HEK293 (cell line): ENCODE data around the gene KLHDC7B.
A peak's percentile ranks its signal among the peaks of the same experiment; 100 is the strongest.

ENCODE experiments used
- CTCF ChIA-PET: fragments of 350-600 bp; formaldehyde crosslinking; extraction: SDS; loops from one replicate; lab custom pipeline; 2021; ENCODE audit warnings: antibody characterized with exemption; lab: Yijun Ruan, JAX
- POLR2A ChIA-PET: fragments of 300-600 bp; formaldehyde crosslinking; extraction: SDS; loops from one replicate; lab custom pipeline; 2020; ENCODE audit warnings: antibody characterized with exemption, inconsistent platforms; lab: Yijun Ruan, JAX
- H3K27ac ChIP-seq: fragments of 200-500 bp; sonication (Bioruptor generic); 2 replicates; pipeline ENCODE4 v1.5.1; 2014; ENCODE audit warnings: low read depth, low read length, control low read depth, inconsistent platforms; ENCODE audit errors: extremely low read depth
- H3K36me3 ChIP-seq, 2 experiments: fragments of 200-500 bp in 1 of 2; sonication (Bioruptor generic) in 1 of 2; 1 replicate in 1 of 2; 2 replicates in 1 of 2; pipeline ENCODE4 v1.5.1; 2014 to 2017; ENCODE audit warnings: inconsistent platforms in 2 of 2, low read length in 2 of 2; ENCODE audit not compliant: control insufficient read depth in 2 of 2, insufficient read depth in 1 of 2
- H3K4me1 ChIP-seq: fragments of 200-500 bp; sonication (Bioruptor generic); 2 replicates; pipeline ENCODE4 v1.5.1; 2014; ENCODE audit warnings: mild to moderate bottlenecking, low read length, inconsistent platforms; ENCODE audit not compliant: control insufficient read depth, insufficient read depth
- H3K4me3 ChIP-seq: 2 replicates; pipeline ENCODE4 v1.5.1; 2011; ENCODE audit warnings: low read depth, mild to moderate bottlenecking, control low read depth, low read length, moderate library complexity
- H3K9me3 ChIP-seq: fragments of 200-500 bp; sonication (Bioruptor generic); 2 replicates; pipeline ENCODE4 v1.5.1; 2014; ENCODE audit warnings: low read depth, low read length, inconsistent platforms; ENCODE audit not compliant: control insufficient read depth, insufficient read depth
- AEBP2 ChIP-seq: fragments of 450-650 bp; formaldehyde crosslinking; IDR thresholded peaks from 2 replicates; pipeline ENCODE4 v1.5.1; 2016; ENCODE audit warnings: missing biosample characterization, missing genetic modification characterization, borderline replicate concordance
- EGR2 ChIP-seq: fragments of 450-650 bp; formaldehyde crosslinking; IDR thresholded peaks from 2 replicates; pipeline ENCODE4 v1.5.1; 2016; ENCODE audit warnings: low read depth, missing biosample characterization, missing genetic modification characterization
- GLIS2 ChIP-seq: fragments of 450-650 bp; formaldehyde crosslinking; IDR thresholded peaks from 2 replicates; pipeline ENCODE4 v1.5.1; 2016; ENCODE audit warnings: missing biosample characterization, missing genetic modification characterization
- HIC1 ChIP-seq: fragments of 450-650 bp; formaldehyde crosslinking; IDR thresholded peaks from 2 replicates; pipeline ENCODE4 v1.5.1; 2016; ENCODE audit warnings: missing biosample characterization, missing genetic modification characterization
- HOXC10 ChIP-seq: sonication (generic); formaldehyde crosslinking; IDR thresholded peaks from 2 replicates; pipeline ENCODE4 v1.8.1; 2023; ENCODE audit warnings: mild to moderate bottlenecking, missing genetic modification reagents
- KLF10 ChIP-seq: fragments of 450-650 bp; IDR thresholded peaks from 2 replicates; pipeline ENCODE4 v1.5.1; 2018; ENCODE audit warnings: missing biosample characterization, mild to moderate bottlenecking, missing genetic modification characterization
- KLF8 ChIP-seq: fragments of 450-650 bp; formaldehyde crosslinking; IDR thresholded peaks from 2 replicates; pipeline ENCODE4 v1.5.1; 2016; ENCODE audit warnings: missing biosample characterization, missing genetic modification characterization
- ZBTB8A ChIP-seq: fragments of 450-650 bp; formaldehyde crosslinking; IDR thresholded peaks from 2 replicates; pipeline ENCODE4 v1.5.1; 2016; ENCODE audit warnings: missing biosample characterization, missing genetic modification characterization
- ZEB2 ChIP-seq: fragments of 450-650 bp; formaldehyde crosslinking; IDR thresholded peaks from 2 replicates; pipeline ENCODE4 v1.5.1; 2016; ENCODE audit warnings: missing biosample characterization, missing genetic modification characterization
- ZFHX2 ChIP-seq: fragments of 450-650 bp; formaldehyde crosslinking; conservative IDR thresholded peaks from 2 replicates; pipeline ENCODE4 v1.5.1; 2016; ENCODE audit warnings: missing biosample characterization, missing genetic modification characterization
- ZIC2 ChIP-seq: fragments of 450-650 bp; formaldehyde crosslinking; IDR thresholded peaks from 2 replicates; pipeline ENCODE4 v1.5.1; 2016; ENCODE audit warnings: missing biosample characterization, missing genetic modification characterization
- ZNF211 ChIP-seq: fragments of 450-650 bp; formaldehyde crosslinking; IDR thresholded peaks from 2 replicates; pipeline ENCODE4 v1.5.1; 2016; ENCODE audit warnings: low read depth, missing biosample characterization, missing genetic modification characterization
- ZNF23 ChIP-seq: fragments of 450-650 bp; formaldehyde crosslinking; IDR thresholded peaks from 2 replicates; pipeline ENCODE4 v1.5.1; 2016; ENCODE audit warnings: missing biosample characterization, missing genetic modification characterization, borderline replicate concordance
- ZNF248 ChIP-seq: fragments of 450-650 bp; formaldehyde crosslinking; IDR thresholded peaks from 2 replicates; pipeline ENCODE4 v1.5.1; 2017; ENCODE audit warnings: missing biosample characterization, missing genetic modification characterization
- ZNF280D ChIP-seq: fragments of 450-650 bp; formaldehyde crosslinking; IDR thresholded peaks from 2 replicates; pipeline ENCODE4 v1.5.1; 2016; ENCODE audit warnings: missing biosample characterization, missing genetic modification characterization
- ZNF433 ChIP-seq: fragments of 450-650 bp; formaldehyde crosslinking; IDR thresholded peaks from 2 replicates; pipeline ENCODE4 v1.5.1; 2016; ENCODE audit warnings: missing biosample characterization, missing genetic modification characterization, low read depth
- ZNF513 ChIP-seq: fragments of 450-650 bp; IDR thresholded peaks from 2 replicates; pipeline ENCODE4 v1.5.1; 2018; ENCODE audit warnings: missing biosample characterization, missing genetic modification characterization
- ZNF558 ChIP-seq: fragments of 450-650 bp; formaldehyde crosslinking; IDR thresholded peaks from 2 replicates; pipeline ENCODE4 v1.5.1; 2016; ENCODE audit warnings: missing biosample characterization, missing genetic modification characterization
- ZNF664 ChIP-seq: fragments of 450-650 bp; formaldehyde crosslinking; IDR thresholded peaks from 2 replicates; pipeline ENCODE4 v1.5.1; 2016; ENCODE audit warnings: missing biosample characterization, missing genetic modification characterization
- ZNF704 ChIP-seq: fragments of 450-650 bp; formaldehyde crosslinking; IDR thresholded peaks from 2 replicates; pipeline ENCODE4 v1.5.1; 2016; ENCODE audit warnings: missing biosample characterization, missing genetic modification characterization
- ZNF76 ChIP-seq: fragments of 450-650 bp; formaldehyde crosslinking; IDR thresholded peaks from 2 replicates; pipeline ENCODE4; 2016; ENCODE audit warnings: low read depth, missing biosample characterization, missing genetic modification characterization, borderline replicate concordance
- ZNF791 ChIP-seq: fragments of 450-650 bp; formaldehyde crosslinking; IDR thresholded peaks from 2 replicates; pipeline ENCODE4 v1.5.1; 2016; ENCODE audit warnings: missing biosample characterization, missing genetic modification characterization

Gene KLHDC7B

GRCh38 chr22:50506611-50507420 is 38.9 kb upstream of the KLHDC7B start:
- no peak for TF ChIP-seq ZNF558 (tag by site-specific recombination)
- TF ChIP-seq ZBTB8A (tag by site-specific recombination) = peak; percentile 31; the same call in 1 of the 2 replicates
- TF ChIP-seq ZNF704 (tag by site-specific recombination) = peak; percentile 33; the same call in 1 of the 2 replicates
- TF ChIP-seq ZIC2 (tag by site-specific recombination) = peak; percentile 62
- TF ChIP-seq ZNF791 = no peak
- no peak for TF ChIP-seq ZNF248 (tag by site-specific recombination)
- TF ChIP-seq KLF10 (tag by site-specific recombination) = no peak
- TF ChIP-seq KLF8 (tag by site-specific recombination) = 0 out of 2 replicates have a peak, but pooled peaks have one; percentile 28
- no peak for TF ChIP-seq ZEB2 (tag by site-specific recombination)
- peak; percentile 78 for TF ChIP-seq EGR2
- no peak for TF ChIP-seq AEBP2 (tag by site-specific recombination)
- TF ChIP-seq ZNF433 = no peak
- TF ChIP-seq ZFHX2 = peak; percentile 61
- peak; percentile 39; the same call in 1 of the 2 replicates for TF ChIP-seq ZNF76
- TF ChIP-seq ZNF664 (tag by site-specific recombination) = no peak
- no peak for TF ChIP-seq ZNF23
- TF ChIP-seq GLIS2 (tag by site-specific recombination) = no peak
- no peak for TF ChIP-seq ZNF211 (tag by site-specific recombination)
- TF ChIP-seq HOXC10 (CRISPR knock-in tag) = peak; percentile 24; the same call in 1 of the 2 replicates
- TF ChIP-seq HIC1 = peak; percentile 30; the same call in 1 of the 2 replicates
- TF ChIP-seq ZNF513 (tag by site-specific recombination) = no peak
- no peak for TF ChIP-seq ZNF280D (tag by site-specific recombination)
- peaks cover 0 to 41% of the 10 kb centered on the region in 2 experiments; a peak in 2 of 3 replicates for H3K36me3 ChIP-seq
- H3K9me3 ChIP-seq = no peaks in the 10 kb centered on the region
- ChIA-PET CTCF (interaction anchor here (0.5 to 1.6 kb wide), 2 partner anchors 9 to 11 kb away, joined by 3 to 13 read pairs; no protein-coding TSS in a partner anchor), POLR2A (interaction anchor here (0.6 to 6.0 kb wide), 5 partner anchors 8 to 56 kb away, joined by 3 to 189 read pairs (median 7); partner anchors contain the start of genes SCO2 and SYCE3)
- H3K27ac ChIP-seq = peak overlapping the region; percentile 94
- peaks cover 8% of the 10 kb centered on the region for H3K4me1 ChIP-seq
- H3K4me3 ChIP-seq = peak overlapping the region; percentile 63
